ENCODE results near the gene SASS6. TPM values are rescaled to one million over a fixed set of nuclear protein-coding genes. Genes with fewer than 3 reads are reported as not detected.

The SASS6 gene
- total and polyA plus RNA-seq, 4 experiments from 2014 or later: 1.5 to 5.8 (median 4.0) TPM

GRCh38 chr1:100070201-100070939 is 62.4 kb downstream of the SASS6 start:
- Mint-ChIP-seq H3K27me3 (no peaks in the 10 kb centered on the region), H3K4me1 (peaks cover 9 to 14% (median 10%) of the 10 kb centered on the region in 4 donors), H3K9me3 (no peaks in the 10 kb centered on the region), H3K27ac (peak overlapping the region in 3 of 7 donors; percentile 29 to 65 (median 39)), H3K4me3 (no peak overlapping the region), H3K36me3 (peaks cover 61 to 78% of the 10 kb centered on the region in 2 donors)
- Histone ChIP-seq H3K9me3 (ENCODE audit: control insufficient read depth in 1 of 2, low read length in 2 of 2) (no peaks in the 10 kb centered on the region), H3K4me3 (ENCODE audit: low read length in 2 of 2) (no peak overlapping the region), H3K27me3 (ENCODE audit: insufficient read depth, low read length) (no peaks in the 10 kb centered on the region), H3K4me1 (ENCODE audit: insufficient read depth, low read length) (peaks cover 4% of the 10 kb centered on the region), H3K27ac (ENCODE audit: low read depth, low read length) (no peak overlapping the region), H3K36me3 (ENCODE audit: insufficient read depth, low read length) (peaks cover 67% of the 10 kb centered on the region)
- CTCF ChIA-PET (ENCODE audit: partially characterized antibody): interaction anchor here (1.0 to 1.1 kb wide), 2 partner anchors 20 to 33 kb away, joined by 3 to 4 read pairs; a partner anchor contains a TSS
- POLR2A ChIA-PET (ENCODE audit: partially characterized antibody): no interaction called here
- intact Hi-C loops (cut with micrococcal nuclease): no loop called here
- DNase-seq: no peak

DNA sequence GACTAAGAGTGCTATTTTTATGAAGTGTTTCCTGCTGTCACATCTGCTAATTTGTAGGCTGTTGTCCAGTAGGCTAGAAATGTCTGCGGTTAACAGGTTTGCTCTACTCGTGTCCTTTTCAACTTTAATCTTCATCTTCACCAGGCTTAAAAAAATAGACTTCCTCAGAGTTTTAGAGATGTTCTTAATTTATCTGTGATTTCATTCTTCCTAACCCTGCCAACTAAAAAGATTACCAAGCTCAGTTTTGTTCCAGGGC is 66.8 kb downstream of the SASS6 start:
- no peak for DNase-seq
- H3K4me3 Mint-ChIP-seq: no peak overlapping the region
- Histone ChIP-seq H3K27ac (ENCODE audit: low read depth, low read length) (no peak overlapping the region), H3K27me3 (ENCODE audit: insufficient read depth, low read length) (no peaks in the 10 kb centered on the region), H3K4me1 (ENCODE audit: insufficient read depth, low read length) (peaks cover 15% of the 10 kb centered on the region), H3K4me3 (ENCODE audit: low read length in 2 of 2) (no peak overlapping the region), H3K9me3 (ENCODE audit: control insufficient read depth in 1 of 2, low read length in 2 of 2) (no peaks in the 10 kb centered on the region), H3K36me3 (ENCODE audit: insufficient read depth, low read length) (peaks cover 65% of the 10 kb centered on the region)
- H3K36me3 Mint-ChIP-seq: peaks cover 64 to 76% of the 10 kb centered on the region in 2 donors
- ChIA-PET CTCF (ENCODE audit: partially characterized antibody) (no interaction called here), POLR2A (ENCODE audit: partially characterized antibody) (no interaction called here)
- intact Hi-C loops (cut with micrococcal nuclease): no loop called here
- no peaks in the 10 kb centered on the region for H3K27me3 Mint-ChIP-seq
- peak overlapping the region in 5 of 7 donors; percentile 8 to 90 (median 72) for H3K27ac Mint-ChIP-seq
- no peaks in the 10 kb centered on the region for H3K9me3 Mint-ChIP-seq
- peaks cover 13 to 32% (median 24%) of the 10 kb centered on the region in 4 donors for H3K4me1 Mint-ChIP-seq

DNA sequence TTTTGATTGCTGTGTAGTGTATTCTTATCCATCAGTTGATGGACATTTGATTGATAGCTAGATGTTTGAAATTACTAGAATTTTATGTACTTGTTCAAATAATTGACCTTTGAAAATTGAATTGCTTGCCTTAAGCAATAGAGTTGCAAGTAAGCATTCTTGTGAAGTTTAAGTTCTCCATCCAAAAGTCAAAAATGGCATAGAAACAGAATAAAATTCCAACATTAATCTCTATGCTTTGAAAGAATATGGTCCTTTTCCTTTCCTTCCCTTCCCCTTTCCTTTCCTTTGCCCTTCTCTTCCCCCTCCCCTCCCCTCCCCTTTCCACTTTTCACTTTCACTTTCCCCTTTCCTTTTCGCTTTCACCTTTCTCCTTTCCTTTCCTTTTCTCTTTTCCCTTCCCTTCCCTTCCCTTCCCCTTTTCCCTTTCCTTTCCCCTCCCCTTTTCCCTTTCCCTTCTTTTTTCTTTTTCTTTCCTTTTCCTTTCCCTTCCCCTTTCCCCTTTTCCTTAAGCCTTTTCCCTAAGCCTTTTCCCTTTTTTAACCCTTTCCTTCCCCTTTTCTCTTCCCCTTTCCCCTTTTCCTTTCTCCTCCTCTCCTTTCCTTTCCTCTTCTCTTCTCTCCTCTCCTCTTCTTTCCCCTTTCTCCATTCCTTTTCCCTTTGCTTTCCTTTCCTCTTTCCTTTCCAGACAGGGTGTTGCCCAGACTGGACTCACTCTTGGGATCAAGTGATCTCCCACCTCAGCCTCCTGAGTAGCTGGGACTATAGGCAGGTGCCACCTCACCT is 67.4 kb downstream of the SASS6 start:
- Mint-ChIP-seq H3K4me1 (peaks cover 14 to 35% (median 25%) of the 10 kb centered on the region in 4 donors), H3K27me3 (no peaks in the 10 kb centered on the region), H3K36me3 (peaks cover 69 to 75% of the 10 kb centered on the region in 2 donors), H3K9me3 (no peaks in the 10 kb centered on the region), H3K27ac (peak overlapping the region; percentile 31 to 90 (median 72)), H3K4me3 (peak overlapping the region in 1 of 8 donors; percentile 7)
- intact Hi-C loops (cut with micrococcal nuclease): no loop called here
- no peak for DNase-seq
- POLR2A ChIA-PET (ENCODE audit: partially characterized antibody): no interaction called here
- Histone ChIP-seq H3K27me3 (ENCODE audit: insufficient read depth, low read length) (no peaks in the 10 kb centered on the region), H3K27ac (ENCODE audit: low read depth, low read length) (no peak overlapping the region), H3K36me3 (ENCODE audit: insufficient read depth, low read length) (peaks cover 70% of the 10 kb centered on the region), H3K4me1 (ENCODE audit: insufficient read depth, low read length) (peaks cover 15% of the 10 kb centered on the region), H3K9me3 (ENCODE audit: control insufficient read depth in 1 of 2, low read length in 2 of 2) (no peaks in the 10 kb centered on the region), H3K4me3 (ENCODE audit: low read length in 2 of 2) (no peak overlapping the region)
- CTCF ChIA-PET (ENCODE audit: partially characterized antibody): interaction anchor here (0.6 kb wide), 1 partner anchor 9 kb away, joined by 3 read pairs; no protein-coding TSS in a partner anchor

- H3K4me3 Mint-ChIP-seq: no peak overlapping the region
- Histone ChIP-seq H3K36me3 (ENCODE audit: insufficient read depth, low read length) (peaks cover 51% of the 10 kb centered on the region), H3K27me3 (ENCODE audit: insufficient read depth, low read length) (no peaks in the 10 kb centered on the region), H3K4me3 (ENCODE audit: low read length in 2 of 2) (no peak overlapping the region), H3K27ac (ENCODE audit: low read depth, low read length) (no peak overlapping the region), H3K4me1 (ENCODE audit: insufficient read depth, low read length) (peaks cover 15% of the 10 kb centered on the region), H3K9me3 (ENCODE audit: control insufficient read depth in 1 of 2, low read length in 2 of 2) (no peaks in the 10 kb centered on the region)
- peak overlapping the region in 1 of 7 donors; percentile 4 for H3K27ac Mint-ChIP-seq
- CTCF ChIA-PET (ENCODE audit: partially characterized antibody): no interaction called here
- no peaks in the 10 kb centered on the region for H3K9me3 Mint-ChIP-seq
- H3K36me3 Mint-ChIP-seq: peaks cover 45 to 69% of the 10 kb centered on the region in 2 donors
- peaks cover 20 to 44% (median 25%) of the 10 kb centered on the region in 4 donors for H3K4me1 Mint-ChIP-seq
- POLR2A ChIA-PET (ENCODE audit: partially characterized antibody): no interaction called here
- H3K27me3 Mint-ChIP-seq: no peaks in the 10 kb centered on the region
- intact Hi-C loops (cut with micrococcal nuclease): no loop called here
- DNase-seq: no peak
Measured at GRCh38 chr1:100061681-100062080, 71.0 kb downstream of the SASS6 start.

DNA sequence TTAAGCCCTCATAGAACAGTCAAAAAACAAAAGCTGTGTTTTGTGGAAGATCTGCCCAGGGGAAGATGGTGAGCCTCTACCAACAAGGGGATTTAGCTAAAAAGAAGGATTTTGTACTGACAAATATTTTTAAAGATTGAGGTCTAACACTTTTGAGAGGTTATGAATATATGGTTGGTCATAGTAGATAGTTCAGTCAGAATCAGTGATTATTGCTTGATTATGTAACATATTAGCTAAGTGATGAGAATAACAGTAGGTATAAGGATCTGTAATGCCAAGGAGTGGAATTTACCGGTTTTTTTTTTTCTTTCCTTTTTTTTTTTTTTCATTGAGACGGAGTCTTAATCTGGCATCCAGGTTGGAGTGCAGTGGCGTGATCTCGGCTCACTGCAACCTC is 79.0 kb downstream of the SASS6 start:
- Mint-ChIP-seq H3K9me3 (no peaks in the 10 kb centered on the region), H3K27ac (peak overlapping the region in 3 of 7 donors; percentile 3 to 82 (median 22)), H3K4me3 (no peak overlapping the region), H3K27me3 (no peaks in the 10 kb centered on the region), H3K4me1 (peaks cover 27 to 51% (median 41%) of the 10 kb centered on the region in 4 donors), H3K36me3 (peaks cover 20 to 51% of the 10 kb centered on the region in 2 donors)
- Histone ChIP-seq H3K27me3 (ENCODE audit: insufficient read depth, low read length) (no peaks in the 10 kb centered on the region), H3K4me3 (ENCODE audit: low read length in 2 of 2) (no peak overlapping the region), H3K4me1 (ENCODE audit: insufficient read depth, low read length) (peaks cover 14% of the 10 kb centered on the region), H3K36me3 (ENCODE audit: insufficient read depth, low read length) (peaks cover 15% of the 10 kb centered on the region), H3K27ac (ENCODE audit: low read depth, low read length) (no peak overlapping the region), H3K9me3 (ENCODE audit: control insufficient read depth in 1 of 2, low read length in 2 of 2) (no peaks in the 10 kb centered on the region)
- no peak for DNase-seq
- CTCF ChIA-PET (ENCODE audit: partially characterized antibody): no interaction called here
- POLR2A ChIA-PET (ENCODE audit: partially characterized antibody): interaction anchor here (0.9 to 1.1 kb wide), 2 partner anchors 79 to 84 kb away, joined by 3 read pairs; partner anchors contain the start of genes SASS6, SLC35A3 and TRMT13
- intact Hi-C loops (cut with micrococcal nuclease): no loop called here

DNA sequence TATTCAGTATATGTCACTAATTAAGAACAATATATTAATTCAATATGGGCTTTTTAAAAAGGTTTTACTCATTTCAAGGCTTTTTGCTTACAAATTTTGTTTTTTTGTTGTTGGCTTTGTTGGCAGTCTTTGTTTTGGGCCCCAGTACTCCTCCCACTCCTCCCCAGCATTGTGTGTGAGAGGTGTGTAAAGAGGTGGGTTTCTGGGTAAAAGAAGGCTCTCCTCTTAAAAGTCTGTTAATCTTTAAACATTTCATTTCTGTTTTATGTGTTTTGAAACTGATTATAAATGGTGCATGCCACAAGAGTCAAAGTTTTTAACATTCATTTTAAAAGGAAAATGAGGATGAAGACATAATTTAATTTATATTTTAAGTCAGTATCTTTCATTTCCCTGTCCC is 79.6 kb downstream of the SASS6 start:
- Histone ChIP-seq H3K9me3 (ENCODE audit: control insufficient read depth in 1 of 2, low read length in 2 of 2) (no peaks in the 10 kb centered on the region), H3K4me3 (ENCODE audit: low read length in 2 of 2) (no peak overlapping the region), H3K4me1 (ENCODE audit: insufficient read depth, low read length) (peaks cover 20% of the 10 kb centered on the region), H3K36me3 (ENCODE audit: insufficient read depth, low read length) (peaks cover 13% of the 10 kb centered on the region), H3K27ac (ENCODE audit: low read depth, low read length) (no peak overlapping the region), H3K27me3 (ENCODE audit: insufficient read depth, low read length) (no peaks in the 10 kb centered on the region)
- H3K36me3 Mint-ChIP-seq: peaks cover 20 to 47% of the 10 kb centered on the region in 2 donors
- no peak for DNase-seq
- H3K4me1 Mint-ChIP-seq: peaks cover 32 to 57% (median 46%) of the 10 kb centered on the region in 4 donors
- H3K27me3 Mint-ChIP-seq: no peaks in the 10 kb centered on the region
- no peak overlapping the region for H3K4me3 Mint-ChIP-seq
- intact Hi-C loops (cut with micrococcal nuclease): no loop called here
- ChIA-PET POLR2A (ENCODE audit: partially characterized antibody) (interaction anchor here (1.1 kb wide), 1 partner anchor 83 kb away, joined by 3 read pairs; the partner anchor contains the start of gene SLC35A3), CTCF (ENCODE audit: partially characterized antibody) (no interaction called here)
- no peaks in the 10 kb centered on the region for H3K9me3 Mint-ChIP-seq
- H3K27ac Mint-ChIP-seq: peak overlapping the region in 2 of 7 donors; percentile 3 to 47

DNA sequence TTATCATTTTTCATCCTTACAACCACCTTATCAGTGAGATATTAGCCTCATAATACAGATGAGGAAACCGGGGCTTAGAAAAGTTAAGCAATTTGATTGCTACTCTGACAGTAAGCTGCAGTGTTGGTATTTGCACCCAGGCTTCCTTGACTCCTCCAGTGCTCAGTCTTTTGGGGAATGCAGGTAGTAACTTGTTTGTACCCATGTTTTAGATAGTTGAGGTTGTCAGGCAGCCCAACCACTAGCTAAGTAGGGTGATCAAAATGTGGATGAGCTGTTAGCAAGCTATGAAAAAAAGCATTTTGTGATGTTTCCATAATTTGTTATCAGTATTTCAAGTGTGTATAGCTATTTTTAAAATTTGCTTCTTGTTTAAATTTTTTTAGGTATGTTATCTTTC is 80.8 kb downstream of the SASS6 start:
- Histone ChIP-seq H3K27me3 (ENCODE audit: insufficient read depth, low read length) (no peaks in the 10 kb centered on the region), H3K4me3 (ENCODE audit: low read length in 2 of 2) (no peak overlapping the region), H3K9me3 (ENCODE audit: control insufficient read depth in 1 of 2, low read length in 2 of 2) (no peaks in the 10 kb centered on the region), H3K4me1 (ENCODE audit: insufficient read depth, low read length) (peaks cover 33% of the 10 kb centered on the region), H3K36me3 (ENCODE audit: insufficient read depth, low read length) (peaks cover 9% of the 10 kb centered on the region), H3K27ac (ENCODE audit: low read depth, low read length) (no peak overlapping the region)
- Mint-ChIP-seq H3K9me3 (no peaks in the 10 kb centered on the region), H3K4me1 (peaks cover 36 to 64% (median 53%) of the 10 kb centered on the region in 4 donors), H3K36me3 (peaks cover 20 to 41% of the 10 kb centered on the region in 2 donors), H3K27ac (peak overlapping the region in 2 of 7 donors; percentile 4 to 57), H3K4me3 (peak overlapping the region in 1 of 8 donors; percentile 18), H3K27me3 (no peaks in the 10 kb centered on the region)
- DNase-seq: no peak
- POLR2A ChIA-PET (ENCODE audit: partially characterized antibody): interaction anchor here (0.7 to 2.1 kb wide), 2 partner anchors 14 to 100 kb away, joined by 3 to 7 read pairs; a partner anchor contains a TSS
- intact Hi-C loops (cut with micrococcal nuclease): no loop called here
- CTCF ChIA-PET (ENCODE audit: partially characterized antibody): interaction anchor here (0.7 kb wide), 1 partner anchor 27 kb away, joined by 3 read pairs; no protein-coding TSS in a partner anchor
